Measurements from ENCODE around the gene KCNQ1. TPM values are rescaled to one million over a fixed set of nuclear protein-coding genes. Genes with fewer than 3 reads are reported as not detected.

The KCNQ1 gene
- total RNA-seq, 1 donor from 2014 or later: 0.16 TPM

DNA sequence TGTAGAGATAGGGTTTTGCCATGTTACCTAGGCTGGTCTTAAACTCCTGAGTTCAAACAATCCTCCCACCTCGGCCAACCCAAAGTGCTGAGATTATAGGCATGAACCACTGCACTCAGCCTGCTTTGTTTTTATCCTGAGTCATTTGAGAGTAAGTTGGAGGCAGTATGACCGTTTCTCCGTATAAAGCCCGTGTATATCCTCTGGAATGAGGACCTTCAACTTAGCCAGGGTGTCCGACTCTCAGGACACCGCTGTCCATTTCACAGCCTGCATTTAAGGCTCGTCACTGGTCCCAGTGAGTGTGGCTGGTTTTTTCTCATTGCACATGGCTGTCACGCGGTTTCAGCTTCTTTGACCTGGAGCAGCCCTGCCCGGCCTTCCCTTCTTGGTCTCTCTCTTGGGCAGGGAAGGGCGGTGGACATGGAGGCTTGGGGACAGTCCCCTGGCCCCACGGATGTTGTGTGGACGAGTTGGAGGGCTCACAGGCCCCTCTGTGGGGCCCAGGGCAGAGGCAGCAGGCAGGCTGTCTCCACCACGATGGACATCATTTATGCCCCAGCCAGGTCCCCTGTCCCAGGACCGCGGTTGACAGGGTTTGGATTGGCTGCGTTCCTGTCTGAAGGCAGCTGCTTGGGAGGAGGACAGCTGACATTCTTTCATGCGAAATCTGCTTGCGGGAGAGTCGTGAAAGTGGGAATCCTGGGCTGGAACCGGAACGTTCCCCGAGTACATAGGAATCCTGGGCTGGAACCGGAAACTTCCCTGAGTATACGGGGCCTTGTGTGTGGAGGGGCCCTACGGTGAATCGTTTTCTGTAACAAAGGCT lies 93.3 kb downstream of the KCNQ1 start:
- DNase-seq (ENCODE audit: extremely low spot score, unreplicated experiment): no peak
- Mint-ChIP-seq H3K36me3 (ENCODE audit: unreplicated experiment) (no peaks in the 10 kb centered on the region), H3K4me1 (ENCODE audit: unreplicated experiment) (peaks cover 11% of the 10 kb centered on the region), H3K27me3 (ENCODE audit: unreplicated experiment) (peaks cover 22% of the 10 kb centered on the region), H3K4me3 (ENCODE audit: unreplicated experiment) (no peak overlapping the region), H3K9me3 (ENCODE audit: unreplicated experiment) (no peaks in the 10 kb centered on the region), H3K27ac (ENCODE audit: unreplicated experiment) (no peak overlapping the region)
- no peak for TF ChIP-seq CTCF (IDR thresholded peaks at IDR 0.05)

DNA sequence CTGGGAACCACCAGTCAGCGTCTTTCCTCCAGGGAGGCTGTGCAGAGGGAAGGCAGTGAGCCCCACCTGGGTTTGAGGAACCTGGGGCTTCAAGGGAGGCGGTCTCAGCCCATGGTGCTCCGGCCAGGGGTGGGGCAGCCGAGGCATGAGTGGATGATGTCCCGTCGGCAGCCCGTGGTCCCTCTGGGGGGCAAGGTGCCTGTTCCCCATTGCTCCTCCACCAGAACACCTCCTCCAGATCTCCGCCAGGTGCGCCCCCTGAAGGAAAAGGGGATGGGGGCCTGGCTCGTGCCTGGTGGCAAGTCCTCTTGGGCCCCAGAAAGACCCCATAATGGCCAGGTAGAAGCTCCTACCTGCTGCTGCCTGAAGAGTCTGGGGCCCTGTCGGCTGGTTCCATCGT lies 94.1 kb downstream of the KCNQ1 start:
- Mint-ChIP-seq H3K27ac (ENCODE audit: unreplicated experiment) (no peak overlapping the region), H3K27me3 (ENCODE audit: unreplicated experiment) (peaks cover 27% of the 10 kb centered on the region), H3K4me1 (ENCODE audit: unreplicated experiment) (peaks cover 3% of the 10 kb centered on the region), H3K36me3 (ENCODE audit: unreplicated experiment) (no peaks in the 10 kb centered on the region), H3K4me3 (ENCODE audit: unreplicated experiment) (no peak overlapping the region), H3K9me3 (ENCODE audit: unreplicated experiment) (no peaks in the 10 kb centered on the region)
- no peak for TF ChIP-seq CTCF (IDR thresholded peaks at IDR 0.05)
- no peak for DNase-seq (ENCODE audit: extremely low spot score, unreplicated experiment)

GRCh38 chr11:2539371-2540222 lies 94.8 kb downstream of the KCNQ1 start:
- H3K4me3 Mint-ChIP-seq (ENCODE audit: unreplicated experiment): no peak overlapping the region
- no peak for TF ChIP-seq CTCF (IDR thresholded peaks at IDR 0.05)
- H3K36me3 Mint-ChIP-seq (ENCODE audit: unreplicated experiment): no peaks in the 10 kb centered on the region
- H3K9me3 Mint-ChIP-seq (ENCODE audit: unreplicated experiment): no peaks in the 10 kb centered on the region
- H3K27ac Mint-ChIP-seq (ENCODE audit: unreplicated experiment): no peak overlapping the region
- H3K27me3 Mint-ChIP-seq (ENCODE audit: unreplicated experiment): peaks cover 29% of the 10 kb centered on the region
- no peaks in the 10 kb centered on the region for H3K4me1 Mint-ChIP-seq (ENCODE audit: unreplicated experiment)
- no peak for DNase-seq (ENCODE audit: extremely low spot score, unreplicated experiment)

- Mint-ChIP-seq H3K27ac (ENCODE audit: unreplicated experiment) (no peak overlapping the region), H3K27me3 (ENCODE audit: unreplicated experiment) (peaks cover 36% of the 10 kb centered on the region), H3K4me1 (ENCODE audit: unreplicated experiment) (no peaks in the 10 kb centered on the region), H3K9me3 (ENCODE audit: unreplicated experiment) (no peaks in the 10 kb centered on the region), H3K36me3 (ENCODE audit: unreplicated experiment) (no peaks in the 10 kb centered on the region), H3K4me3 (ENCODE audit: unreplicated experiment) (no peak overlapping the region)
- TF ChIP-seq CTCF (IDR thresholded peaks at IDR 0.05): no peak
- DNase-seq (ENCODE audit: extremely low spot score, unreplicated experiment): no peak
These were observed 95.6 kb downstream of the KCNQ1 start for GRCh38 chr11:2540223-2540991.

All from osteocyte (in vitro differentiated cells).